BE2C (cell line): ENCODE data around the gene SYP.

ENCODE experiments used
- DNase-seq: peaks from one replicate; pipeline ENCODE4 v3.0.0-alpha.2; 2020
- H3K27me3 ChIP-seq: fragments of 250-450 bp; sonication (Bioruptor Pico); 2 replicates; pipeline ENCODE4 v1.5.1; 2020; ENCODE audit warnings: mild to moderate bottlenecking
- H3K36me3 ChIP-seq: fragments of 250-450 bp; sonication (Bioruptor Pico); 2 replicates; pipeline ENCODE4 v1.5.1; 2020; ENCODE audit warnings: mild to moderate bottlenecking
- H3K4me1 ChIP-seq: fragments of 250-450 bp; sonication (Bioruptor Pico); 2 replicates; pipeline ENCODE4 v1.5.1; 2020
- H3K4me3 ChIP-seq: 2 replicates; pipeline ENCODE4 v1.5.1; 2011; ENCODE audit warnings: low read depth, low read length
- H3K9me3 ChIP-seq: fragments of 250-450 bp; sonication (Bioruptor Pico); 2 replicates; pipeline ENCODE4 v1.5.1; 2020
- TF ChIP-seq, protein P1 (sequence below): IDR thresholded peaks from 2 replicates; pipeline ENCODE4 v1.5.1; 2012; ENCODE audit warnings: mild to moderate bottlenecking, low read depth, low read length

The SYP gene

DNA sequence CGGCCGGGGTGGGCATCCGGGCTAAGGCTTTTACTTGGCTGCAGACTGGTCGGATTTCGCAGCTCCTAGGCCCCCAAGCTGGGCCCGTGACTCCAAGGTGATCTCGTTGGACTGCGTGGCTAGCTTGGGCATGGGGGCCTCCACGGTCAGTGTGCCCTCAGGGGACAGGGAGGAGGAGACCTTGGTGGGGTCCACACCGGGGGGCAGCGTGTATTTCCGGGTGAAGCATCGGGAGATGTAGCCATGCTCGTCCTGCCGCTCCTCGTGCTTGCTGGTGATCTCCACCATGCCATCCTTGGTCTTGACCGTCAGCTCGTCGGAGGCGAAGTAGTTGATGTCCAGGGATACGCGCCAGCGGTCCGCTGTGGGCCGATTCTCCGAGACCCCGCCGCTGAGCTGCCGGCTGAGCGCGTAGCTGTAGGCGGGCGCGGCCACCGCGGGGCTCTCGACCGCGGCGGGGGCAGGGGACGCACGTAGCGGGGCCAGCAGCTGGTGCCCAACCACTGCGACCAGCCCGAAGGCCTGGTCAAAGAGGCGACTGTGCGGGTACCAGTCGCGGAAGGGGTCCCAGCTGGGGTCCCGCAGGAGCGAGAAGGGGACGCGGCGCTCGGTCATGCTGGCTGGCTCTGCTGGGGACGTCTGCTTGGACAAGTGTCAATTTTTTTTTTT lies 34.0 kb upstream of the SYP start:
- TF ChIP-seq, protein P1, sequence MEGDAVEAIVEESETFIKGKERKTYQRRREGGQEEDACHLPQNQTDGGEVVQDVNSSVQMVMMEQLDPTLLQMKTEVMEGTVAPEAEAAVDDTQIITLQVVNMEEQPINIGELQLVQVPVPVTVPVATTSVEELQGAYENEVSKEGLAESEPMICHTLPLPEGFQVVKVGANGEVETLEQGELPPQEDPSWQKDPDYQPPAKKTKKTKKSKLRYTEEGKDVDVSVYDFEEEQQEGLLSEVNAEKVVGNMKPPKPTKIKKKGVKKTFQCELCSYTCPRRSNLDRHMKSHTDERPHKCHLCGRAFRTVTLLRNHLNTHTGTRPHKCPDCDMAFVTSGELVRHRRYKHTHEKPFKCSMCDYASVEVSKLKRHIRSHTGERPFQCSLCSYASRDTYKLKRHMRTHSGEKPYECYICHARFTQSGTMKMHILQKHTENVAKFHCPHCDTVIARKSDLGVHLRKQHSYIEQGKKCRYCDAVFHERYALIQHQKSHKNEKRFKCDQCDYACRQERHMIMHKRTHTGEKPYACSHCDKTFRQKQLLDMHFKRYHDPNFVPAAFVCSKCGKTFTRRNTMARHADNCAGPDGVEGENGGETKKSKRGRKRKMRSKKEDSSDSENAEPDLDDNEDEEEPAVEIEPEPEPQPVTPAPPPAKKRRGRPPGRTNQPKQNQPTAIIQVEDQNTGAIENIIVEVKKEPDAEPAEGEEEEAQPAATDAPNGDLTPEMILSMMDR, result no peak
- Histone ChIP-seq H3K36me3 (no peaks in the 10 kb centered on the region), H3K4me1 (no peaks in the 10 kb centered on the region), H3K27me3 (no peaks in the 10 kb centered on the region), H3K4me3 (no peak overlapping the region), H3K9me3 (no peaks in the 10 kb centered on the region)
- no peak for DNase-seq

DNA sequence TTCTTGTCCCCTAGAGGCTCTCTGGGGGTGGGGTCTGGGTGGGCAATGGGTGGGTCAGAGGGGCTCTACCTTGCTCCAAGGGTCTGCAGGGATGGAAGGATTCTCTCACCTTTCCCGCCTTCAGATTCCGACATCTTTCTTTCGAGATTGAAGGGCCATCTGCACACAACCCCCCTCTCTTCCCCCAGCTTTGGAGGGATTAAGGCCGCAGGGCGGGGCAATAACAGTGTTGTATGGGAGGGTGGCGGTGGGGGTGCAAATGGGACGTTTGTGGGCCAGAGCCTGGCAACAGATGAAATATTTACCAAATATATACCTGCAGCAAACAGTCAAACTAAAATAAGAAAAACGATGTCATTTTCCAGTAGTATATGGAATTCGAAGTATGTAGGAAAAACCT lies 33.2 kb upstream of the SYP start, which contains the start of gene CACNA1F:
Gene CACNA1F (minus strand): TSS at position 165 of the 400 bp plus-strand sequence. CDS start 31 bp downstream, at position 134.
- Histone ChIP-seq H3K4me1 (no peaks in the 10 kb centered on the region), H3K27me3 (no peaks in the 10 kb centered on the region), H3K36me3 (no peaks in the 10 kb centered on the region), H3K4me3 (no peak within 1 kb of the TSS), H3K9me3 (no peaks in the 10 kb centered on the region)
- TF ChIP-seq, protein P1, result no peak
- no peak for DNase-seq

DNA sequence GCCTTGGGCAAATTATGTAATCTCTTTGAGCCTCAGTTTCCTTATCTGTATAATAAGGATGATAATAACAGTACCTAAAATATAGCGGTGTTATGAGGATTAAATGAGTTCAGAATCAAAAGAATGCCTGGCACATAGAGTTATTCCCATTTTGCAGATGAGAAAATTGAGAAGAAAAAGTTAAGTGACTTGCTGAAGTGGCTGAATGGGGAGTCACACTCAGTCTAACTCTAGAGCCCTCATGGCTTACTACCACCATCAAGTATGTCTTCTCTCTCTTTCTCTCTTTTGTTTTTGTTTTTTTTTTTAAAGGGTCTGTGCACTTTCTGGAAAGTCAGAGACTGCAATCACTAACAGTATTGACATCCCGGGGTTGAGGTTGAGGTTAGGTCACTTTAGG lies 32.5 kb upstream of the SYP start:
- H3K27me3 ChIP-seq, result no peaks in the 10 kb centered on the region
- H3K36me3 ChIP-seq, result no peaks in the 10 kb centered on the region
- H3K4me3 ChIP-seq, result no peak overlapping the region
- DNase-seq, result no peak
- H3K9me3 ChIP-seq, result no peaks in the 10 kb centered on the region
- no peaks in the 10 kb centered on the region for H3K4me1 ChIP-seq
- TF ChIP-seq, protein P1, result no peak

DNA sequence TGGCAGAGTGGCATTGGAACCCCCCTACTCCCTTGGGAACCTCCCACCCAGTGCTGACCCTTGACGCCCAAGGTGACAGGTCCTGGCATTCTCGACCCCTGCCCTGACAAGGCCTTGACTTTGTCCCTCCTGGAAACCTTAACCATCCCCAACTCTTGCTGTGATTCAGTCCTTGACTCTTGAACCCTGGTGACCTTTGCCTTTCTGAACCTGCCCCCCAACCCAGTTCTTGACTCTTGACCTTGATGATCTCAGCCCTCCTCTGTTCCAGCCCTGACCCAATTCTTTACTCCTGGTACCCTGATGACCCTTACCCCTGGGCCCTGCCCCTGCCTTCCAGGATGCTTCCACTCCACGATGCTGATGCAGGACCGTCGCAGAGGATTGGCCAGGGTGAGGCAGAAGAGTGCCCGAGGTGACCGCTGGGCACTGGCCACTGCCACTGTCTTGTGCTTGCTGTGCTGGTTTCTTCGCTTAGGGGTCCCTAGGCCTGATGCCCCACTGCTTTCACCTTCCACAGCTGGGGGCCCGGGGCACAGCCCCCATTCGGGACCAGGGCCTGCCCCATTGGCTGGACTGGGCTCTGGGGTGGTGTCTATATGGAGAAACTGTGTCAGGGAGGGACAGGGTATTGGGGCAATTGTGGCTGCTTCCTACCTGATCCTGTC lies 31.5 kb upstream of the SYP start:
- TF ChIP-seq, protein P1, result no peak
- H3K4me1 ChIP-seq, result no peaks in the 10 kb centered on the region
- no peaks in the 10 kb centered on the region for H3K9me3 ChIP-seq
- H3K4me3 ChIP-seq, result no peak overlapping the region
- H3K27me3 ChIP-seq, result no peaks in the 10 kb centered on the region
- no peak for DNase-seq
- no peaks in the 10 kb centered on the region for H3K36me3 ChIP-seq

DNA sequence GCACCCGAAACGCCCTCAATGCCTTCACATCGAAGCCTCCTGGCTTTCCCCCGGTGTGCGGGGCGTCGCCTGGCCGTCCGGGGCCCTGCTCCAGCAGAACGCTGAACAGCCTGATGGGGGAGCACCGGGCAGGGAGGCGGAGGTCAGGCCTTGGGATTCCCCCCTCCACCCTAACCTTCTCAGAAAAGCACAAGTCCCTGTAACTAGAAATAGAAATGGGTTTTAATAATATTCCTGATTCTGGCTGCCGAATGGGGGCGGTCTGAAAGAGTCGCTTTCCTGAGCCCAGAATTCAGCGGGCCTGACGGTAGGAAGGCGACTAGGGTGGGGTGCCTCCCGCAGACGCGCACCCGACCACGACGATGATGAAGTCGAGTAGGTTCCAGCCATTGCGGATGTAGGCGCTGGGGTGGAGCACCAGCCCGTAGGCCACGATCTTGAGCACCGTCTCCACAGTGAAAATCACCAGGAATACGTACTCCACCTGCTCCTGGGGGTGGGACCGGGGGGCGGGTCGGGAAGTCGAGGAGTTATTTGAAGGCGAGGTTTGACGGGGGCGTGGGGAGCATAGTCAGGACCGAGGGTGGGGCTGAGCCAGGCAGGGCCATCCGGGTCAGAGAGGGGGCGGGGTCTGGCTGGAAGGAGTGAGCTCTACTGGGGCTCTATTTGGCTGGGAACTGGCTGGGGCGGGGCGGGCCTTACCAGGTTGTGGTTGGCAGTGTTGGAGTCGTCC lies 30.7 kb upstream of the SYP start:
- TF ChIP-seq, protein P1, result no peak
- Histone ChIP-seq H3K27me3 (no peaks in the 10 kb centered on the region), H3K4me3 (no peak overlapping the region), H3K4me1 (no peaks in the 10 kb centered on the region), H3K9me3 (no peaks in the 10 kb centered on the region), H3K36me3 (no peaks in the 10 kb centered on the region)
- DNase-seq, result no peak
